ENCODE results near the gene OVCH2.

OVCH2 gene

GRCh38 chr11:7651700-7652099 is 54.6 kb downstream of the OVCH2 start:
- no peak for DNase-seq (ENCODE audit: extremely low read depth, low read depth)

GRCh38 chr11:7651140-7651551 is 55.1 kb downstream of the OVCH2 start:
- DNase-seq (ENCODE audit: extremely low read depth, low read depth), result no peak
- TF ChIP-seq CTCF (IDR thresholded peaks at IDR 0.05; ENCODE audit: low read depth, low read length), result no peak

More at GRCh38 chr11:7651700-7652099, 54.6 kb downstream of the OVCH2 start:
- TF ChIP-seq CTCF (IDR thresholded peaks at IDR 0.05; ENCODE audit: low read depth, low read length), result no peak

GRCh38 chr11:7648264-7648663 is 58.0 kb downstream of the OVCH2 start:
- no peak for TF ChIP-seq CTCF (IDR thresholded peaks at IDR 0.05; ENCODE audit: low read depth, low read length)
- no peak for DNase-seq (ENCODE audit: extremely low read depth, low read depth)

- TF ChIP-seq CTCF (IDR thresholded peaks at IDR 0.05; ENCODE audit: low read depth, low read length), result no peak
- no peak for DNase-seq (ENCODE audit: extremely low read depth, low read depth)
Observed at GRCh38 chr11:7646866-7647265, 59.4 kb downstream of the OVCH2 start.

- DNase-seq (ENCODE audit: extremely low read depth, low read depth), result no peak
- TF ChIP-seq CTCF (IDR thresholded peaks at IDR 0.05; ENCODE audit: low read depth, low read length), result no peak
Observed at GRCh38 chr11:7645206-7645605, 61.1 kb downstream of the OVCH2 start.

- TF ChIP-seq CTCF (IDR thresholded peaks at IDR 0.05; ENCODE audit: low read depth, low read length), result no peak
- DNase-seq (ENCODE audit: extremely low read depth, low read depth), result no peak
Observed at GRCh38 chr11:7643314-7643713, 63.0 kb downstream of the OVCH2 start.

- no peak for DNase-seq (ENCODE audit: extremely low read depth, low read depth)
- no peak for TF ChIP-seq CTCF (IDR thresholded peaks at IDR 0.05; ENCODE audit: low read depth, low read length)
Observed at GRCh38 chr11:7642747-7643146, 63.5 kb downstream of the OVCH2 start.

All from AG09319 (cell line).